H9 (cell line): ENCODE data around the gene APRT. TPM values are rescaled to one million over a fixed set of nuclear protein-coding genes. Genes with fewer than 3 reads are reported as not detected.

Source experiments
- DNase-seq: peaks from one replicate; pipeline ENCODE4 v3.0.0-alpha.2; 2017
- H2AFZ ChIP-seq: one replicate; pipeline ENCODE4 v1.6.1; 2013; ENCODE audit warnings: mild to moderate bottlenecking, low read length, control low read depth, moderate library complexity
- H2AK5ac ChIP-seq: 2 replicates; pipeline ENCODE4 v1.6.1; 2013; ENCODE audit warnings: low read length, control low read depth, mixed read lengths; ENCODE audit not compliant: insufficient read length
- H2BK120ac ChIP-seq: one replicate; pipeline ENCODE4 v1.6.1; 2013; ENCODE audit warnings: low read depth, mild to moderate bottlenecking, low read length, control low read depth, inconsistent platforms; ENCODE audit not compliant: poor library complexity, severe bottlenecking
- H2BK12ac ChIP-seq: 2 replicates; pipeline ENCODE4 v1.6.1; 2013; ENCODE audit warnings: low read length, control low read depth, mixed read lengths, low read depth; ENCODE audit not compliant: insufficient read length
- H2BK15ac ChIP-seq: 2 replicates; pipeline ENCODE4 v1.6.1; 2013; ENCODE audit warnings: low read depth, low read length, control low read depth
- H2BK20ac ChIP-seq: one replicate; pipeline ENCODE4 v1.6.1; 2013; ENCODE audit warnings: low read depth, mild to moderate bottlenecking, low read length, control low read depth, inconsistent platforms; ENCODE audit not compliant: poor library complexity, severe bottlenecking
- H2BK5ac ChIP-seq: 2 replicates; pipeline ENCODE4 v1.6.1; 2013; ENCODE audit warnings: low read length, control low read depth, mixed read lengths; ENCODE audit not compliant: insufficient read length
- H3K14ac ChIP-seq: 2 replicates; pipeline ENCODE4 v1.6.1; 2013; ENCODE audit warnings: low read length, control low read depth; ENCODE audit not compliant: insufficient read depth
- H3K18ac ChIP-seq: 2 replicates; pipeline ENCODE4 v1.6.1; 2013; ENCODE audit warnings: low read depth, mild to moderate bottlenecking, mixed read lengths, low read length, control low read depth; ENCODE audit not compliant: insufficient read length
- H3K23ac ChIP-seq: 2 replicates; pipeline ENCODE4 v1.6.1; 2013; ENCODE audit warnings: low read length, control low read depth, mixed read lengths, low read depth; ENCODE audit not compliant: insufficient read length
- H3K23me2 ChIP-seq: 2 replicates; pipeline ENCODE4 v1.6.1; 2013; ENCODE audit warnings: low read depth, mild to moderate bottlenecking, mixed read lengths, low read length, control low read depth; ENCODE audit not compliant: insufficient read length, poor library complexity, severe bottlenecking
- H3K27ac ChIP-seq: 2 replicates; pipeline ENCODE4 v1.5.1; 2013; ENCODE audit warnings: low read length, control low read depth, mixed read lengths, low read depth; ENCODE audit not compliant: insufficient read length
- H3K27me3 ChIP-seq: 2 replicates; pipeline ENCODE4 v1.6.1; 2013; ENCODE audit warnings: low read length, control low read depth, inconsistent platforms; ENCODE audit not compliant: insufficient read depth
- H3K4ac ChIP-seq: 2 replicates; pipeline ENCODE4 v1.6.1; 2013; ENCODE audit warnings: low read depth, mild to moderate bottlenecking, control low read depth, inconsistent platforms, low read length, moderate library complexity
- H3K4me1 ChIP-seq: 2 replicates; pipeline ENCODE4 v1.6.1; 2013; ENCODE audit warnings: low read length, control low read depth, inconsistent platforms; ENCODE audit not compliant: insufficient read depth
- H3K4me2 ChIP-seq: 2 replicates; pipeline ENCODE4 v1.6.1; 2013; ENCODE audit warnings: low read length, control low read depth, mixed read lengths; ENCODE audit not compliant: insufficient read length, insufficient read depth
- H3K56ac ChIP-seq: 2 replicates; pipeline ENCODE4 v1.6.1; 2013; ENCODE audit warnings: low read depth, mild to moderate bottlenecking, mixed read lengths, low read length, control low read depth; ENCODE audit not compliant: insufficient read length
- H3K79me1 ChIP-seq: 2 replicates; pipeline ENCODE4 v1.6.1; 2013; ENCODE audit warnings: low read depth, mild to moderate bottlenecking, moderate library complexity, low read length, control low read depth, inconsistent platforms; ENCODE audit not compliant: insufficient read depth, poor library complexity, severe bottlenecking
- H3K79me2 ChIP-seq: 2 replicates; pipeline ENCODE4 v1.6.1; 2013; ENCODE audit warnings: low read length, control low read depth, inconsistent platforms; ENCODE audit not compliant: insufficient read depth
- H3K9ac ChIP-seq: 2 replicates; pipeline ENCODE4 v1.6.1; 2013; ENCODE audit warnings: low read length, control low read depth, mixed read lengths; ENCODE audit not compliant: insufficient read length; ENCODE audit errors: extremely low read depth
- H3K9me3 ChIP-seq: one replicate; pipeline ENCODE4 v1.6.1; 2013; ENCODE audit warnings: low read depth, low read length, inconsistent platforms; ENCODE audit not compliant: control insufficient read depth
- H3T11ph ChIP-seq: one replicate; pipeline ENCODE4 v1.6.1; 2013; ENCODE audit warnings: mild to moderate bottlenecking, low read length, control low read depth, inconsistent platforms
- H4K20me1 ChIP-seq: one replicate; pipeline ENCODE4 v1.6.1; 2013; ENCODE audit not compliant: control insufficient read depth, insufficient read length, insufficient read depth
- H4K5ac ChIP-seq: 2 replicates; pipeline ENCODE4 v1.6.1; 2013; ENCODE audit warnings: low read depth, mild to moderate bottlenecking, mixed read lengths, low read length, control low read depth; ENCODE audit not compliant: insufficient read length
- H4K8ac ChIP-seq: replicated peaks from 2 replicates; pipeline ENCODE4 v1.6.1; 2013; ENCODE audit warnings: low read length, control low read depth, mixed read lengths, low read depth; ENCODE audit not compliant: insufficient read length
- H4K91ac ChIP-seq: 2 replicates; pipeline ENCODE4 v1.6.1; 2013; ENCODE audit warnings: low read depth, mild to moderate bottlenecking, moderate library complexity, mixed read lengths, low read length, control low read depth; ENCODE audit not compliant: insufficient read length
- H3K27ac Mint-ChIP-seq, 3 experiments: 2 replicates in 2 of 3; 3 replicates in 1 of 3; pipeline ENCODE4 v1.8.0; 2020 to 2021; ENCODE audit warnings: mixed read lengths in 3 of 3, mild to moderate bottlenecking in 1 of 3, moderate library complexity in 1 of 3
- H3K27me3 Mint-ChIP-seq: 2 replicates; pipeline ENCODE4 v1.8.0; 2021; ENCODE audit warnings: low read depth, mild to moderate bottlenecking, moderate library complexity, mixed read lengths
- H3K36me3 Mint-ChIP-seq, 3 experiments: 2 replicates in 2 of 3; 3 replicates in 1 of 3; pipeline ENCODE4 v1.8.0; 2020 to 2021; ENCODE audit warnings: low read depth in 3 of 3, mixed read lengths in 3 of 3; ENCODE audit not compliant: insufficient read depth in 1 of 3
- H3K4me1 Mint-ChIP-seq, 2 experiments: 2 replicates each; pipeline ENCODE4 v1.8.0; 2020; ENCODE audit warnings: mixed read lengths in 2 of 2
- H3K4me3 Mint-ChIP-seq, 2 experiments: 2 replicates in 1 of 2; 3 replicates in 1 of 2; pipeline ENCODE4 v1.8.0; 2020 to 2021; ENCODE audit warnings: mild to moderate bottlenecking in 2 of 2, mixed read lengths in 2 of 2, moderate library complexity in 1 of 2
- H3K9me3 Mint-ChIP-seq, 2 experiments: 2 replicates in 1 of 2; 3 replicates in 1 of 2; pipeline ENCODE4 v1.8.0; 2020; ENCODE audit warnings: mild to moderate bottlenecking in 2 of 2, mixed read lengths in 2 of 2, moderate library complexity in 1 of 2
- CTCF ChIP-seq: fragments of 200-600 bp; sonication (generic); conservative IDR thresholded peaks from 3 replicates; pipeline ENCODE4 v1.8.0; 2021; ENCODE audit warnings: antibody characterized with exemption, mild to moderate bottlenecking
- WGBS: extraction: QIAGEN DNeasy Blood & Tissue Kit; methylation state at CpG from one replicate; pipeline ENCODE4 v1.1.7; 2013; ENCODE audit warnings: missing lambda C conversion rate, low lambda C conversion rate, mixed read lengths; ENCODE audit not compliant: insufficient read length; ENCODE audit errors: extremely low coverage; 5-methylcytosine and 5-hydroxymethylcytosine counted together
- total RNA-seq: library from RNA; stranded (reverse); gene quantifications from 2 replicates; pipeline ENCODE4 v1.2.1, GENCODE V29; 2021

The APRT gene
- total RNA-seq, 1 experiment from 2014 or later, result 246 TPM

- Mint-ChIP-seq H3K27ac (peak overlapping the region in 1 of 3 experiments; percentile 82; a peak in 2 of 7 replicates), H3K4me3 (no peak overlapping the region), H3K4me1 (no peaks in the 10 kb centered on the region), H3K27me3 (no peaks in the 10 kb centered on the region), H3K36me3 (peaks cover 4 to 11% (median 9%) of the 10 kb centered on the region in 3 experiments; a peak in 6 of 7 replicates), H3K9me3 (no peaks in the 10 kb centered on the region)
- no peak overlapping the region for H3K18ac ChIP-seq
- H2BK15ac ChIP-seq, result no peak overlapping the region
- no peak overlapping the region for H3T11ph ChIP-seq
- no CpG with 5 or more reads among the region's 40 CpGs for WGBS
- H3K14ac ChIP-seq, result no peak overlapping the region
- H3K79me2 ChIP-seq, result no peaks in the 10 kb centered on the region
- no peaks in the 10 kb centered on the region for H4K20me1 ChIP-seq
- H3K4me2 ChIP-seq, result no peak overlapping the region
- H4K91ac ChIP-seq, result no peak overlapping the region
- no peaks in the 10 kb centered on the region for H3K23me2 ChIP-seq
- H3K27ac ChIP-seq, result no peak overlapping the region
- no peak overlapping the region for H3K4ac ChIP-seq
- H3K79me1 ChIP-seq, result no peaks in the 10 kb centered on the region
- no peak overlapping the region for H3K23ac ChIP-seq
- no peak overlapping the region for H2BK20ac ChIP-seq
- no peak overlapping the region for H2BK12ac ChIP-seq
- H4K8ac ChIP-seq, result no peak overlapping the region
- no peaks in the 10 kb centered on the region for H3K4me1 ChIP-seq
- no peak overlapping the region for H2AK5ac ChIP-seq
- no peak for DNase-seq
- no peak overlapping the region for H2AFZ ChIP-seq
- H2BK120ac ChIP-seq, result no peak overlapping the region
- no peak overlapping the region for H2BK5ac ChIP-seq
- TF ChIP-seq CTCF, result no peak
- no peaks in the 10 kb centered on the region for H3K9me3 ChIP-seq
- no peak overlapping the region for H3K56ac ChIP-seq
- no peak overlapping the region for H4K5ac ChIP-seq
- no peaks in the 10 kb centered on the region for H3K27me3 ChIP-seq
- H3K9ac ChIP-seq, result no peak overlapping the region
Measured at GRCh38 chr16:88841521-88842307, 30.0 kb upstream of the APRT start.
